Activated B cell treated with CpG ODN at 0.5 μM for 24 hours (primary cell): ENCODE data around the gene PEF1. TPM values are rescaled to one million over a fixed set of nuclear protein-coding genes. Genes with fewer than 3 reads are reported as not detected.

Source experiments
- ATAC-seq: fragments of 200-7000 bp; cut with Tn5 transposase; one replicate; pipeline ENCODE4 v1.10.0; 2021; ENCODE audit warnings: low read depth, mild to moderate bottlenecking, moderate library complexity
- CTCF ChIA-PET: fragments of 350-600 bp; sonication (Branson Sonifier 250); formaldehyde crosslinking; loops from one replicate; lab custom pipeline; 2021; ENCODE audit warnings: antibody characterized with exemption; lab: Charles Lee
- POLR2A ChIA-PET: fragments of 350-600 bp; sonication (Branson Sonifier 250); formaldehyde crosslinking; loops from one replicate; lab custom pipeline; 2021; ENCODE audit warnings: antibody characterized with exemption; lab: Charles Lee
- DNase-seq: peaks from one replicate; pipeline ENCODE4 v3.0.0; 2022
- H3K27ac Mint-ChIP-seq: one replicate; pipeline ENCODE4 v1.8.0; 2020; ENCODE audit warnings: mixed read lengths
- H3K27me3 Mint-ChIP-seq: one replicate; pipeline ENCODE4 v1.8.0; 2021; ENCODE audit warnings: mixed read lengths
- H3K36me3 Mint-ChIP-seq: one replicate; pipeline ENCODE4 v1.8.0; 2021; ENCODE audit warnings: low read depth, mixed read lengths
- H3K4me1 Mint-ChIP-seq: one replicate; pipeline ENCODE4 v1.8.0; 2021; ENCODE audit warnings: mixed read lengths
- H3K4me3 Mint-ChIP-seq: one replicate; pipeline ENCODE4 v1.8.0; 2020; ENCODE audit warnings: mild to moderate bottlenecking, mixed read lengths
- H3K9me3 Mint-ChIP-seq: one replicate; pipeline ENCODE4 v1.8.0; 2020; ENCODE audit warnings: mixed read lengths
- CTCF ChIP-seq: fragments of 200-600 bp; IDR thresholded peaks from one replicate; pipeline ENCODE4 v1.8.0; 2022; ENCODE audit warnings: antibody characterized with exemption, mild to moderate bottlenecking
- intact Hi-C: fragments of 100-400 bp; cut with micrococcal nuclease; formaldehyde crosslinking; loops from one replicate; pipeline ENCODE4 v1.15.1; 2024
- total RNA-seq: library from RNA; stranded (reverse); gene quantifications from 2 replicates; pipeline ENCODE4 v1.2.3, GENCODE V29; 2022

The PEF1 gene
- total RNA-seq, 1 donor from 2014 or later = 58.0 TPM

- DNase-seq (no peak), ATAC-seq (no peak)
- H3K36me3 Mint-ChIP-seq = no peaks in the 10 kb centered on the region
- peak overlapping the region; percentile 13 for H3K27ac Mint-ChIP-seq
- H3K27me3 Mint-ChIP-seq = peaks cover 5% of the 10 kb centered on the region
- POLR2A ChIA-PET = interaction anchor here (0.9 to 1.7 kb wide), 3 partner anchors 9 to 21 kb away, joined by 3 to 9 read pairs (median 3); no protein-coding TSS in a partner anchor
- H3K4me1 Mint-ChIP-seq = peaks cover 18% of the 10 kb centered on the region
- no peak for TF ChIP-seq CTCF
- intact Hi-C loops = no loop called here
- CTCF ChIA-PET = interaction anchor here (0.9 to 1.3 kb wide), 2 partner anchors 9 to 48 kb away, joined by 3 to 4 read pairs; no protein-coding TSS in a partner anchor
- no peaks in the 10 kb centered on the region for H3K9me3 Mint-ChIP-seq
- no peak overlapping the region for H3K4me3 Mint-ChIP-seq
Observed at GRCh38 chr1:31596737-31597097, 48.0 kb downstream of the PEF1 start.

GRCh38 chr1:31595836-31596736, 48.6 kb downstream of the PEF1 start:
- CTCF ChIA-PET = interaction anchor here (1.3 kb wide), 1 partner anchor 47 kb away, joined by 4 read pairs; no protein-coding TSS in a partner anchor

GRCh38 chr1:31593770-31594632, 50.7 kb downstream of the PEF1 start:
- H3K9me3 Mint-ChIP-seq = no peaks in the 10 kb centered on the region
- peaks cover 14% of the 10 kb centered on the region for H3K4me1 Mint-ChIP-seq
- ATAC-seq (peak; percentile 96), DNase-seq (peak; percentile 45)
- ChIA-PET POLR2A (no interaction called here), CTCF (interaction anchor here (1.0 to 1.2 kb wide), 2 partner anchors 11 to 12 kb away, joined by 3 to 4 read pairs; no protein-coding TSS in a partner anchor)
- no peak overlapping the region for H3K4me3 Mint-ChIP-seq
- no peak for TF ChIP-seq CTCF
- intact Hi-C loops = loop anchor here (1.0 to 2.0 kb wide), 2 partner anchors 25 to 30 kb away; no protein-coding TSS in a partner anchor
- H3K27ac Mint-ChIP-seq = no peak overlapping the region
- peaks cover 16% of the 10 kb centered on the region for H3K27me3 Mint-ChIP-seq
- no peaks in the 10 kb centered on the region for H3K36me3 Mint-ChIP-seq

More at GRCh38 chr1:31595836-31596736, 48.6 kb downstream of the PEF1 start:
- intact Hi-C loops = loop anchor here (2.0 kb wide), 1 partner anchor 23 kb away; no protein-coding TSS in a partner anchor
- H3K27me3 Mint-ChIP-seq = peaks cover 11% of the 10 kb centered on the region
- no peaks in the 10 kb centered on the region for H3K36me3 Mint-ChIP-seq
- peak overlapping the region; percentile 13 for H3K27ac Mint-ChIP-seq
- ATAC-seq (no peak), DNase-seq (no peak)
- POLR2A ChIA-PET = interaction anchor here (0.5 to 1.7 kb wide), 4 partner anchors 10 to 22 kb away, joined by 3 to 9 read pairs (median 3); no protein-coding TSS in a partner anchor
- H3K4me3 Mint-ChIP-seq = no peak overlapping the region
- peaks cover 18% of the 10 kb centered on the region for H3K4me1 Mint-ChIP-seq
- no peaks in the 10 kb centered on the region for H3K9me3 Mint-ChIP-seq
- TF ChIP-seq CTCF = no peak

- DNase-seq (no peak), ATAC-seq (no peak)
- H3K4me3 Mint-ChIP-seq = no peak overlapping the region
- H3K27me3 Mint-ChIP-seq = peaks cover 18% of the 10 kb centered on the region
- H3K4me1 Mint-ChIP-seq = peaks cover 15% of the 10 kb centered on the region
- H3K36me3 Mint-ChIP-seq = no peaks in the 10 kb centered on the region
- TF ChIP-seq CTCF = no peak
- ChIA-PET POLR2A (interaction anchor here (0.6 kb wide), 2 partner anchors 19 to 43 kb away, joined by 3 read pairs; no protein-coding TSS in a partner anchor), CTCF (interaction anchor here (0.7 to 1.2 kb wide), 3 partner anchors 13 to 47 kb away, joined by 3 to 4 read pairs (median 3); partner anchors contain the start of gene HCRTR1)
- H3K9me3 Mint-ChIP-seq = no peaks in the 10 kb centered on the region
- H3K27ac Mint-ChIP-seq = no peak overlapping the region
- intact Hi-C loops = no loop called here
Observed at GRCh38 chr1:31593136-31593665, 51.5 kb downstream of the PEF1 start.
